Osteocyte (in vitro differentiated cells): Measurements from ENCODE around the gene RHOF. TPM values are rescaled to one million over a fixed set of nuclear protein-coding genes. Genes with fewer than 3 reads are reported as not detected.

Experiments
- DNase-seq: peaks from one replicate; pipeline ENCODE4 v3.0.0; 2021; ENCODE audit warnings: mixed read lengths; ENCODE audit not compliant: unreplicated experiment; ENCODE audit errors: extremely low spot score
- H3K27ac Mint-ChIP-seq: one replicate; pipeline ENCODE4 v1.8.0; 2021; ENCODE audit warnings: mild to moderate bottlenecking, mixed read lengths; ENCODE audit not compliant: unreplicated experiment
- H3K27me3 Mint-ChIP-seq: one replicate; pipeline ENCODE4 v1.8.0; 2021; ENCODE audit warnings: mixed read lengths; ENCODE audit not compliant: unreplicated experiment
- H3K36me3 Mint-ChIP-seq: one replicate; pipeline ENCODE4 v1.8.0; 2021; ENCODE audit warnings: mixed read lengths; ENCODE audit not compliant: unreplicated experiment
- H3K4me1 Mint-ChIP-seq: one replicate; pipeline ENCODE4 v1.8.0; 2021; ENCODE audit warnings: mixed read lengths; ENCODE audit not compliant: unreplicated experiment
- H3K4me3 Mint-ChIP-seq: one replicate; pipeline ENCODE4 v1.8.0; 2021; ENCODE audit warnings: mild to moderate bottlenecking, moderate library complexity, mixed read lengths; ENCODE audit not compliant: unreplicated experiment
- H3K9me3 Mint-ChIP-seq: one replicate; pipeline ENCODE4 v1.8.0; 2021; ENCODE audit warnings: mixed read lengths; ENCODE audit not compliant: unreplicated experiment
- CTCF ChIP-seq: fragments of 200-600 bp; sonication (generic); IDR thresholded peaks from 2 replicates; pipeline ENCODE4 v1.5.0; 2021; ENCODE audit warnings: antibody characterized with exemption, mild to moderate bottlenecking, moderate library complexity
- total RNA-seq: library from RNA; stranded (reverse); gene quantifications from 2 replicates; pipeline ENCODE4 v1.2.1, GENCODE V29; 2021

Gene RHOF
- total RNA-seq, 1 donor from 2014 or later, result 11.3 TPM

GRCh38 chr12:121799842-121800693 lies 6.6 kb upstream of the RHOF start:
- H3K9me3 Mint-ChIP-seq, result no peaks in the 10 kb centered on the region
- peak overlapping the region; percentile 94 for H3K27ac Mint-ChIP-seq
- H3K4me1 Mint-ChIP-seq, result peaks cover 42% of the 10 kb centered on the region
- H3K4me3 Mint-ChIP-seq, result peak overlapping the region; percentile 77
- H3K27me3 Mint-ChIP-seq, result no peaks in the 10 kb centered on the region
- H3K36me3 Mint-ChIP-seq, result peaks cover 16% of the 10 kb centered on the region
- no peak for DNase-seq
- no peak for TF ChIP-seq CTCF

GRCh38 chr12:121799156-121799841 lies 5.8 kb upstream of the RHOF start:
- Mint-ChIP-seq H3K4me3 (peak overlapping the region; percentile 77), H3K4me1 (peaks cover 49% of the 10 kb centered on the region), H3K27me3 (no peaks in the 10 kb centered on the region), H3K9me3 (no peaks in the 10 kb centered on the region), H3K27ac (peak overlapping the region; percentile 94), H3K36me3 (peaks cover 17% of the 10 kb centered on the region)
- no peak for TF ChIP-seq CTCF
- no peak for DNase-seq

- Mint-ChIP-seq H3K9me3 (no peaks in the 10 kb centered on the region), H3K27ac (peak overlapping the region; percentile 92), H3K27me3 (no peaks in the 10 kb centered on the region), H3K4me1 (peaks cover 51% of the 10 kb centered on the region), H3K4me3 (peak overlapping the region; percentile 77), H3K36me3 (peaks cover 17% of the 10 kb centered on the region)
- TF ChIP-seq CTCF, result no peak
- DNase-seq, result no peak
Observed at GRCh38 chr12:121798787-121799155, 5.3 kb upstream of the RHOF start.

GRCh38 chr12:121797937-121798786 lies 4.7 kb upstream of the RHOF start:
- H3K4me3 Mint-ChIP-seq, result peak overlapping the region; percentile 77
- peaks cover 51% of the 10 kb centered on the region for H3K4me1 Mint-ChIP-seq
- TF ChIP-seq CTCF, result no peak
- H3K27me3 Mint-ChIP-seq, result no peaks in the 10 kb centered on the region
- peaks cover 17% of the 10 kb centered on the region for H3K36me3 Mint-ChIP-seq
- peak overlapping the region; percentile 92 for H3K27ac Mint-ChIP-seq
- no peaks in the 10 kb centered on the region for H3K9me3 Mint-ChIP-seq
- DNase-seq, result no peak
